NCI-H524 (cell line): ENCODE measurements around the gene OSBPL5.
A peak's percentile ranks its signal among the peaks of the same experiment; 100 is the strongest.

ENCODE experiments used
- DNase-seq, 2 experiments: peaks; one replicate each; lab custom pipeline; 2025; lab: John Stamatoyannopoulos, UW

The OSBPL5 gene

GRCh38 chr11:3133261-3134217 lies 31.6 kb downstream of the OSBPL5 start:
- no peak for DNase-seq

- peak in 1 of 2 experiments; percentile 58 for DNase-seq
These were observed 32.3 kb downstream of the OSBPL5 start for GRCh38 chr11:3132831-3133260.

GRCh38 chr11:3132271-3132781 lies 32.8 kb downstream of the OSBPL5 start:
- no peak for DNase-seq

- DNase-seq, result no peak
These were observed 33.7 kb downstream of the OSBPL5 start for GRCh38 chr11:3131330-3131941.

- peak; percentile 9 to 47 for DNase-seq
These were observed 34.6 kb downstream of the OSBPL5 start for GRCh38 chr11:3130269-3131071.

GRCh38 chr11:3129591-3130268 lies 35.4 kb downstream of the OSBPL5 start:
- no peak for DNase-seq

GRCh38 chr11:3129181-3129590 lies 35.9 kb downstream of the OSBPL5 start:
- no peak for DNase-seq

GRCh38 chr11:3128356-3129180 lies 36.5 kb downstream of the OSBPL5 start:
- DNase-seq, result no peak

- no peak for DNase-seq
These were observed 37.3 kb downstream of the OSBPL5 start for GRCh38 chr11:3127706-3128355.

DNA sequence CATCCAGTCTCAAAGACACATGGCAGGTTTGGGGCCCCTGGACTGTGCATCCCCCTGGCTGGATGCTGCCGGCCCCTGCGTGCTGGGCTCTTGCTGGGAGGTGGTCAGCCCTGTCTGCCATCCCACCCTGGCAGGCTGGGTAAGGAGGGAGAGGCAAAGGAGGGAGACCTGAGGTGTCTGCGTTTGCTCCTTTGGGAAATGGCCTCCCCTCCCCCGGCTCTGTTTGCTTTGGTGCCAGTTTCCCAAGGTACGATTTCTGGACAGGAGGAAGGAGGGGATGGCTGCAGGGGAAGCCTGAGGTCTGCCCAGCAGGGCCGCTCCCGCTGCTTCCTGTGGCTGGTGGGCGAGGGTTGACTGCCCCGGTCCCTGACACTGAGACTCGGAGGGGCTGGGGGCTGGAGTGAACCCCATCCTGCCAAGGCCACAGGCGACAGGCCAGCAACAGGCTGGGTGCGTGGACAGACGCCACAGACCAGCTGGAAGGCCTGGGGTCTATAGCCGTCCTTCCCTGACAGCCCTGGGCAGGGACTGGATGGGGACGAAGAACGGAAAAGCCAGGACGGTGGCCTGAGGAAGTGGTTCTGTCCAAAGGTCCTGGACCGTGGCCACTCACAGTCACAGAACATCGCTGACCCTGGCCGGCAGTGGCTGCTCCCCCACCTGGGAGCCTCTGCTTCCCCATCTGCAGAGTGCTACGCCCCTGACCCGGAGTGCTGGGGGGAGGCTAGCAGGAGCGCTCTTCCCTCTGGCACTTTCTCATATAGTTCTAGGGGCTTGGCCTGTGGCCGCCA lies 38.0 kb downstream of the OSBPL5 start:
- DNase-seq, result no peak

DNA sequence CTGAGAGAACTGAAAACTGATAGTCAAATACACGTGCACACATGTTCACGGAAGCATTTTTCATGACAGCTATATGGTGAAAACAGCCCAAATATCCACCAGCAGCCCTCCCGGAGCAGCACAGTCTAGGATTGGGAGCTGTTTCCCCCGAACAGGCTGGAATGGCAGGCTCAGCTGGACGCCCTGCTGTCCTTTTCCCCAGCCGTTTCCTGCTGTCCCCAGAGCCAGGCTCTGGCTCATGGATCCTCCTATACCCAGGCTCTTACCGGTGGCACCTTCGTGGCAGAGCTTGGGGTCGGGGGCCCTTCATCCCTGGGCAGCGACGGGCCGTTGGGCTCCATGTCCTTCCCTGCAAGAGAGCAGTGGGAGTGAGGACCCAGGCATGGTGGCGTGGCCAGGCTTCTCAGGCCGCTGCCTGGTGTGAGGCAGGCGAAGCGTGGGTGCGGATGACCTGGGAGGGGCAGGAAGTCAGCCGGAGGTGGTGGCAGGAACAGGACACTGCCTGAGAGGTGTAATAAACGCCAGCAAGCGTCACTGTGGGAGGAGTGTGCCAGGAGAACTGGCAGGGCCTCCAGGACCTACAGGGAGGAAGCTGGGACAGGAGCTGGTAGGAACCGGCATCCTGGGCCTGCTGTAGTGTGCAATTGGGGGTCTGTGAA lies 38.8 kb downstream of the OSBPL5 start:
- DNase-seq, result no peak

- DNase-seq, result no peak
These were observed 40.3 kb downstream of the OSBPL5 start for GRCh38 chr11:3124821-3125220.

DNA sequence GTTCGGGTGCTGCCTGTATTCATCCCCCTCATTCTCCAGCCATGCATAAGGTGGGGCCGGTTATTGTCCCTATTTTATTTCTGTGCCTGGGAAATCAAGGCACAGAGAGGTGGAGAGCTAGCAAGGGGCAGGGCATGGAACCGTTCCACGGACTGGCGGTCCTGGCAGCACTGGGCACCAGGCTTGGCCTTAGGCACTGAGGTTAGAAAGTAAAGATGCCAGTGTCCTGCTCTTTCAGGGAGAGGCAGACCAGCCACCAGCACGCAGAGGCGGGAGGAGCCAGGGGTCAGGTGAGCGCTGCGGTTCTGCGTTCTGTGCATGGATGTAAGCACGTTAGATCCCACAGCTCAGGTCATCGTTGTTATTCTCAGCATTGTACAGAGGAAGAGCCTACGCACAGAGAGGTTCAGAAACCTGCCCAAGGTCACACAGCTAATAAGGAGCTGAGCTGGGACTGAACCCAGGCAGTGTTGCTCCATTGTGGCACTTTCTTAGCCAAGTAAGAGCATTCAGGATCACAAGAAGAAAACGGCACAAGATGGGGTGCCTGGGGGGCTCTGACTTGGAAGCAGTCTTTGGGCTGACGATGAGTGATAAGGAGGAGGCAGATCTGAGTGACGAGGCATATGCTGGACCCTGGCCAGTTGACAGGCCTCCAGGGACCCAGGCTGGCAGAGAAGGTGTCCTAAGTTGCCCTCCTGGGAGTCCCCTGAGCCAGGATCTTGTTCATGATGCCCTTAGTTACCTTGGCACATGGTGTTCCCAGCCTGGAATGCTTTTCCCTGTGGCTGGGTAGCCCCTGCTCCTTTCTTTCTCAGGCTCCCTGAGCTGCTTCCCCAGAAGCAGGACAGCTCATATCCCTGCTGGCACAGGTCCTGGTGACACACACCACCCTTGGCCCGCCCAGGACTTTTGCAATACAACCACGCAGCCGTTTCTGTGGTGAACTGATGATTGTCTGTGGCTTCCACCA lies 41.1 kb downstream of the OSBPL5 start:
- DNase-seq, result no peak

DNA sequence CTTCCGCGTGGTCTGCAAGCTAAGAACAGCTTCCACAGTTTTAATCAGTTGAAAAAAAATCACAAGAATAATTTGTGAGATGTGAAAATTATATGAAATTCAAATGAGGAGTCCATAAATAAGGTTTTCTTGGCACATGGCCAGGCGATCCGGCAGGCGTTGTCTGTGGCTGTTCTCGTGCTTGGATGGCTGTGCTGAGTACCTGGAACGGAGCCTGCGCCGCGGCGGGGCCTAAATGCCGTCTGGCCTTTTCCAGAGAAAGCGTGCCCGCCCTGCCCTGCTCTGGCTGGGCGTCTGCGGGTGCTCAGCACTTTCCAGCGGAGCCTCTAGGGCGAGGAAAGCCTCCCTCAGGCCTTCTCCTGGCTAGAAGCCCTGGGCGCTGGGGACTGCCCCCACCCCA lies 41.8 kb downstream of the OSBPL5 start:
- no peak for DNase-seq

GRCh38 chr11:3122775-3123201 lies 42.3 kb downstream of the OSBPL5 start:
- DNase-seq, result no peak

DNA sequence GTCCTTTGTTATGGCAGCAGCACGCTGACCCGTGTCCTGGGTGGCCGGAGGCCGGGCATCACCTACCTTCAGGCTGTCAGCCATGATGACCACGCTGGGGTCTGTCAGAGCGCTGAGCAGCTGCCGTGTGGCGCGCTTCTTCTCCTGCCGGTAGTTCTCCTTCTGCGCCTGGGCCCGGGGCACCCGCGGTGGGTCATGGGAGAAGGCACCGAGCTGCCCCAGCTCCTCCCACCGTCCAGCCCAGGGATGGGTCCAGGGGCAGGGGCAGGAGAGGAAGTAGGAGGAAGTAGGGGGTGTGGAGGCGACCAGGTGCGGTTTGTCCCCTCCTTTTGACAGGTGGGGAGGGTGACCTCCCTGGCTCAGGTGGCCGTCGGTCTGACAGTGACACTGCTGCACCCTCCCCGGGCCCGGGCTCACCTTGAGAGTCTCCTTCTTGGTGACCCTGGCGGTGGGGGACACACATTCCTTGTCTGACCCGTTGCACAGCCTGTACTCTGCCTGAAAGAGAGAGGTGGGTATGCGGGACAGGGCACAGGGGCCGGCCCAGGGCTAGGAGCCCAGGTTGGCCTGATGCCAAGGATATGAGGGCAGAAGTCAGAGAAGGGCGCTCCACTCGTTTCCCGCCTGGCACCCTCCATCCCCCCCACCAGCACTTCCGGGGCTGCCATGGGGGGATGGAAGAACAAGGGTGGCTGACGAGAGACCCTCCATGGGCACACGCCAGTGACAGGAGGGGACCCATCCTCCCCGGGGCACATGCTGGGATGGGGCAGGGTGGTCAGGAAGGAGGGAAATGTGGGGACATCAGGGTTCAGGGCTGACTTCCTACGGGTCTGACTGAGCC lies 43.0 kb downstream of the OSBPL5 start:
- DNase-seq, result no peak

GRCh38 chr11:3121416-3121815 lies 43.7 kb downstream of the OSBPL5 start:
- no peak for DNase-seq
